GM12875 (cell line): Measurements from ENCODE around the gene VTI1A.

Source experiments
- H3K4me3 ChIP-seq: one replicate; pipeline ENCODE4 v1.5.1; 2011; ENCODE audit warnings: low read depth, low read length, control low read depth
- TF ChIP-seq, protein P1 (sequence below): IDR thresholded peaks from 2 replicates; pipeline ENCODE4 v1.5.1; 2011; ENCODE audit warnings: low read depth, mild to moderate bottlenecking, control low read depth, inconsistent platforms, low read length, moderate library complexity, borderline replicate concordance; ENCODE audit not compliant: insufficient read depth

Gene VTI1A

GRCh38 chr10:112698818-112699164 is 251.8 kb downstream of the VTI1A start:
- H3K4me3 ChIP-seq, result no peak overlapping the region
- TF ChIP-seq, protein P1, sequence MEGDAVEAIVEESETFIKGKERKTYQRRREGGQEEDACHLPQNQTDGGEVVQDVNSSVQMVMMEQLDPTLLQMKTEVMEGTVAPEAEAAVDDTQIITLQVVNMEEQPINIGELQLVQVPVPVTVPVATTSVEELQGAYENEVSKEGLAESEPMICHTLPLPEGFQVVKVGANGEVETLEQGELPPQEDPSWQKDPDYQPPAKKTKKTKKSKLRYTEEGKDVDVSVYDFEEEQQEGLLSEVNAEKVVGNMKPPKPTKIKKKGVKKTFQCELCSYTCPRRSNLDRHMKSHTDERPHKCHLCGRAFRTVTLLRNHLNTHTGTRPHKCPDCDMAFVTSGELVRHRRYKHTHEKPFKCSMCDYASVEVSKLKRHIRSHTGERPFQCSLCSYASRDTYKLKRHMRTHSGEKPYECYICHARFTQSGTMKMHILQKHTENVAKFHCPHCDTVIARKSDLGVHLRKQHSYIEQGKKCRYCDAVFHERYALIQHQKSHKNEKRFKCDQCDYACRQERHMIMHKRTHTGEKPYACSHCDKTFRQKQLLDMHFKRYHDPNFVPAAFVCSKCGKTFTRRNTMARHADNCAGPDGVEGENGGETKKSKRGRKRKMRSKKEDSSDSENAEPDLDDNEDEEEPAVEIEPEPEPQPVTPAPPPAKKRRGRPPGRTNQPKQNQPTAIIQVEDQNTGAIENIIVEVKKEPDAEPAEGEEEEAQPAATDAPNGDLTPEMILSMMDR, result no peak

DNA sequence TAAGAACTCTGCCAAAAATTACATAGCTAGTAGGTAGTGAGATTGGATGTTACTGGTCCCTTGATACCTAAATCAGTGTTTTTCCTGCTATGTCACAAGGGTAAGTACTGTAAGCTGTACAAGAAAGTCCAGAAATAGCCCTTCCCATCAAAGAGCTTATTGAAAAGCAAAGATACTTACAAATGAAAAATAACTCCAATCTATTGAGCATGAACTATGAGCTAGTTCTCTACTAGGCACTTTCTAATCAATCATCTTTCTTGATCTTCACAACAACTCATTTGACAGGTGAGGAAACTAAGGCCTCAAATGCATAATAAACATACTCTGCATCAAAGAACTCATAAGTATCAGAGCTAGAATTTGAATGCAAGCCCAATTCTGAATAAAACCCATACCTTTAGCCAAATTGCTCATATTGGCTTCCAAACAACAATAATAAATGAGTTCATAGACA is 253.2 kb downstream of the VTI1A start:
- TF ChIP-seq, protein P1, result no peak
- H3K4me3 ChIP-seq, result no peak overlapping the region

DNA sequence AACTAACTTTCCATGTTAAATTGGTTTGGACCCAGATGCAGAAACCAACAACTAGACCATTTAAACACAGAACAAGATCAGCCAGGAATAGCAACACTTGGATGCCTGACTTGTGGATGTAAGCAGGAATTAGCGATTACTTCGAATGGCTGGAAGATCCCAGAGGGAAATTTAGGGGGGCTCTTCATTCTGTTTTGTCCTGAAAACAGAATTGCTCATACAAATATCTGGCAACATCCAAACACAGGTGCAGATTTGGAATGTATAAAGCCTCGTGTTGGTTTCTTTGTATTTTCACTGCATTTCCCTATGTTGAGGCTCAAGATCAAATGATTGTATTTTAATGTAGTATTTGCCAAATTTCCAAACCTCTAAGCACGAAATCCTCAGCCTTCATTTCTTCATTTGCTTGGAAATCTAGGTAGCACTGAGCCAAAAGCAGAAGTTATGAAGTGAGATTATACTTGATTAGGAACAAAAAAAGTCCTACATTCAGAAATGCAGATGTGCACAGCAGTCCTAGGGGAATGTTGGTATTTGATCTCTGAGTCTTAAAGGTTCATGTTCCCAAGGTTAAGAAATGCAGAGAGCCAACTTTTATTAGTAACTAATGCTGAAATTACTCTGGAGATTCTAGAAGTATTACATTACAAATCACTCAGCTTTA is 254.3 kb downstream of the VTI1A start:
- TF ChIP-seq, protein P1, result no peak
- H3K4me3 ChIP-seq, result no peak overlapping the region

DNA sequence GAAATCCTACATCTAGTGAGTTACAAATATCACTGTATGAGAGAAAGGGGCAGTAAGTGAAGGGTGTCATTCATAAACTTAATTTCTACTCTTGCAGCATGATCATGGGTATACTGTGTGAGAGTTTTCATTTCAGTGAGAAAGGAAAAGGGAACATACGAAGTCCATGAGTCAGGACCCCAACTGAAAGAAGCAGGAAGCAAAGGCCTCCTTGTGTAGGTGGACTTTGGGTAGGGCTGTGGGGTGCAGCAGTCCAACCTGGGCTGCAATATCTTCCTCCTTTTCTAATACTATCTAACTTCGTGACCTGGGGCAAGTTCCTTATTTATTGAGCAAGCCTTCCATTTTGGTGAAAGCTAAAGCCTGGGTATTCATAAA is 254.9 kb downstream of the VTI1A start:
- TF ChIP-seq, protein P1, result no peak
- no peak overlapping the region for H3K4me3 ChIP-seq

DNA sequence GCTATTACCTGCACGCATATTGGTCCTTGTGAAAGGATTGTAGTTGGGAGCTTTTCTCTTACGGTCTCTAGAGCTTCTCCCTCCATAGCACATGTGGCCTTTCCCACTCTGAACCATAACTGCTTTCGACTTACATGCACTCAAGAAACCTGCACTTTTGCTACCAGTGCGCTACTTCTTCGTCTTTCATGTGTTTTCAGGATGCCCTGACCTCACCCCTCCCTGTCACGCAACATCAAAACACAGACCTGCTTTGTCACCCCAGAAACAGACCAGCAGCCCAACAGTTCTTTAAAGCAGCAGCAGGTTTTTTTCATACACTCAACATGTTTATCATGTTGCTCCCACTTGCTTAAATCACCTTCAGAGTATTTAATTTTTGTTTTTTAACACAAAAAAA is 259.6 kb downstream of the VTI1A start:
- no peak overlapping the region for H3K4me3 ChIP-seq
- TF ChIP-seq, protein P1, result no peak

DNA sequence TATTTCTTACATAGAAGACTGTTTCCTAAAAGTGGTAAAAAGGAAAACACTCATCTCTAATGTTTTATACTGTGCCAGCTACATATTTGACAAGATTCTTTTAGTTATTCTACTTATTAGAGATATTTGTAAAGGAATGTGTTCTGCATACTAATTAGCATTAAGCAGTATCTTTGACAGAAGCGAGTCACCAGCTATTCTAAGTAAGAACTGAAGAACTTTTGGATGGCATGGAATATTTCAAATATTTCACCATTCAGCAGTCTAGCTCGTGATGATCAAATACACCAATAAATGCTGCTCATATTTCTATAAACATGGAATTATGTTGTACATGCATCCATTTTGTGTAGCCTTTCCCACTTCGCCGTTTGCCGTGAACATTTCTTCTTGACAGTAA is 261.4 kb downstream of the VTI1A start:
- H3K4me3 ChIP-seq, result no peak overlapping the region
- TF ChIP-seq, protein P1, result no peak

DNA sequence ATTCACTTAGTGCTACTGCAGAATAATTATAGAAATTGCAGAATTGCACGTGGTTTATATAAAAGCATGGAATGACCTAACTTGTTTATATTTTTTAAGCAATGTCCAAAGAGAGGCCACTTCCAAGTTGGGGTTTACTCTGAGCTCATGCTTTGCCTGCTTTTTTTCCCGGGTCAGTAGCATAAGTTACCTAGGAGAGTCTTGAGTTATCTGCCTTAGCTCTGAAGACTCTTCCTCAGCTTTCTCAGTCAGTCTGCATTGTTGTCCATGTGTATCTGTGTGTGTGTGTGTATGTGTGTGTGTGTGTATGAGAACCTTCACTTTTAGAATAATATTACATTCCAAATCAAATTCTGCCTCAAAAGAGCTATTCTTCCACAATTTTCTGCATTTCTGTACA is 263.5 kb downstream of the VTI1A start:
- TF ChIP-seq, protein P1, result no peak
- H3K4me3 ChIP-seq, result no peak overlapping the region
